ENCODE results near the gene CACNA1I.

CACNA1I gene

GRCh38 chr22:39524089-39524752 is 46.3 kb upstream of the CACNA1I start (continued):
- TF ChIP-seq, protein P1, sequence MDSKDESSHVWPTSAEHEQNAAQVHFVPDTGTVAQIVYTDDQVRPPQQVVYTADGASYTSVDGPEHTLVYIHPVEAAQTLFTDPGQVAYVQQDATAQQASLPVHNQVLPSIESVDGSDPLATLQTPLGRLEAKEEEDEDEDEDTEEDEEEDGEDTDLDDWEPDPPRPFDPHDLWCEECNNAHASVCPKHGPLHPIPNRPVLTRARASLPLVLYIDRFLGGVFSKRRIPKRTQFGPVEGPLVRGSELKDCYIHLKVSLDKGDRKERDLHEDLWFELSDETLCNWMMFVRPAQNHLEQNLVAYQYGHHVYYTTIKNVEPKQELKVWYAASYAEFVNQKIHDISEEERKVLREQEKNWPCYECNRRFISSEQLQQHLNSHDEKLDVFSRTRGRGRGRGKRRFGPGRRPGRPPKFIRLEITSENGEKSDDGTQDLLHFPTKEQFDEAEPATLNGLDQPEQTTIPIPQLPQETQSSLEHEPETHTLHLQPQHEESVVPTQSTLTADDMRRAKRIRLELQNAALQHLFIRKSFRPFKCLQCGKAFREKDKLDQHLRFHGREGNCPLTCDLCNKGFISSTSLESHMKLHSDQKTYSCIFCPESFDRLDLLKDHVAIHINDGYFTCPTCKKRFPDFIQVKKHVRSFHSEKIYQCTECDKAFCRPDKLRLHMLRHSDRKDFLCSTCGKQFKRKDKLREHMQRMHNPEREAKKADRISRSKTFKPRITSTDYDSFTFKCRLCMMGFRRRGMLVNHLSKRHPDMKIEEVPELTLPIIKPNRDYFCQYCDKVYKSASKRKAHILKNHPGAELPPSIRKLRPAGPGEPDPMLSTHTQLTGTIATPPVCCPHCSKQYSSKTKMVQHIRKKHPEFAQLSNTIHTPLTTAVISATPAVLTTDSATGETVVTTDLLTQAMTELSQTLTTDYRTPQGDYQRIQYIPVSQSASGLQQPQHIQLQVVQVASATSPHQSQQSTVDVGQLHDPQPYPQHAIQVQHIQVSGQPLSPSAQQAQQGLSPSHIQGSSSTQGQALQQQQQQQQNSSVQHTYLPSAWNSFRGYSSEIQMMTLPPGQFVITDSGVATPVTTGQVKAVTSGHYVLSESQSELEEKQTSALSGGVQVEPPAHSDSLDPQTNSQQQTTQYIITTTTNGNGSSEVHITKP (tag by site-specific recombination; IDR thresholded peaks at IDR 0.05): peak; percentile 75
- TF ChIP-seq ZNF692 (tag by site-specific recombination; IDR thresholded peaks at IDR 0.05) (peak; percentile 94), ZSCAN23 (tag by site-specific recombination; IDR thresholded peaks at IDR 0.05) (no peak), ZNF837 (tag by site-specific recombination; IDR thresholded peaks at IDR 0.05) (no peak), ZNF274 (IDR thresholded peaks at IDR 0.05; ENCODE audit: low read length) (no peak), ZNF274 (tag by site-specific recombination; IDR thresholded peaks at IDR 0.05; ENCODE audit: borderline replicate concordance) (no peak), ZNF2 (tag by site-specific recombination; IDR thresholded peaks at IDR 0.05) (no peak), ZNF610 (tag by site-specific recombination; IDR thresholded peaks at IDR 0.05; ENCODE audit: borderline replicate concordance) (no peak), ZBTB20 (tag by site-specific recombination; IDR thresholded peaks at IDR 0.05) (no peak), ZNF132 (tag by site-specific recombination; IDR thresholded peaks at IDR 0.05; ENCODE audit: borderline replicate concordance) (no peak), ZNF214 (tag by site-specific recombination; IDR thresholded peaks at IDR 0.05; ENCODE audit: borderline replicate concordance) (no peak), ZNF121 (tag by site-specific recombination; IDR thresholded peaks at IDR 0.05) (no peak), KLF16 (tag by site-specific recombination; IDR thresholded peaks at IDR 0.05) (no peak), ZNF561 (tag by site-specific recombination; IDR thresholded peaks at IDR 0.05; ENCODE audit: borderline replicate concordance) (no peak), TRIM28 (IDR thresholded peaks at IDR 0.05; ENCODE audit: borderline replicate concordance, low read length) (no peak), ZNF433 (tag by site-specific recombination; IDR thresholded peaks at IDR 0.05; ENCODE audit: low read depth) (no peak), ZNF112 (tag by site-specific recombination; IDR thresholded peaks at IDR 0.05) (no peak), ZNF24 (tag by site-specific recombination; IDR thresholded peaks at IDR 0.05) (no peak), KLF9 (tag by site-specific recombination; IDR thresholded peaks at IDR 0.05; ENCODE audit: low read depth) (no peak), ZFP37 (tag by site-specific recombination; IDR thresholded peaks at IDR 0.05) (no peak), ZBTB11 (tag by site-specific recombination; conservative IDR thresholded peaks at IDR 0.05; ENCODE audit: low read depth) (no peak), ZNF324 (tag by site-specific recombination; IDR thresholded peaks at IDR 0.05) (no peak), ZNF239 (tag by site-specific recombination; IDR thresholded peaks at IDR 0.05) (no peak), FEZF1 (tag by site-specific recombination; IDR thresholded peaks at IDR 0.05) (no peak), ZNF426 (tag by site-specific recombination; IDR thresholded peaks at IDR 0.05) (no peak)
- TF ChIP-seq, protein P2, sequence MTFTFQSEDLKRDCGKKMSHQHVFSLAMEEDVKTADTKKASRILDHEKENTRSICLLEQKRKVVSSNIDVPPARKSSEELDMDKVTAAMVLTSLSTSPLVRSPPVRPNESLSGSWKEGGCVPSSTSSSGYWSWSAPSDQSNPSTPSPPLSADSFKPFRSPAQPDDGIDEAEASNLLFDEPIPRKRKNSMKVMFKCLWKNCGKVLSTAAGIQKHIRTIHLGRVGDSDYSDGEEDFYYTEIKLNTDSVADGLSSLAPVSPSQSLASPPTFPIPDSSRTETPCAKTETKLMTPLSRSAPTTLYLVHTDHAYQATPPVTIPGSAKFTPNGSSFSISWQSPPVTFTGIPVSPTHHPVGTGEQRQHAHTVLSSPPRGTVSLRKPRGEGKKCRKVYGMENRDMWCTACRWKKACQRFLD (tag by site-specific recombination; IDR thresholded peaks at IDR 0.05): no peak
- TF ChIP-seq, protein P3, sequence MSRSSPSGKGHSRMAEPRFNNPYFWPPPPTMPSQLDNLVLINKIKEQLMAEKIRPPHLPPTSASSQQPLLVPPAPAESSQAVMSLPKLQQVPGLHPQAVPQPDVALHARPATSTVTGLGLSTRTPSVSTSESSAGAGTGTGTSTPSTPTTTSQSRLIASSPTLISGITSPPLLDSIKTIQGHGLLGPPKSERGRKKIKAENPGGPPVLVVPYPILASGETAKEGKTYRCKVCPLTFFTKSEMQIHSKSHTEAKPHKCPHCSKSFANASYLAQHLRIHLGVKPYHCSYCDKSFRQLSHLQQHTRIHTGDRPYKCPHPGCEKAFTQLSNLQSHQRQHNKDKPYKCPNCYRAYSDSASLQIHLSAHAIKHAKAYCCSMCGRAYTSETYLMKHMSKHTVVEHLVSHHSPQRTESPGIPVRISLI (tag by site-specific recombination; IDR thresholded peaks at IDR 0.05): peak; percentile 5; the same call in 1 of the 2 replicates
- TF ChIP-seq, protein P4, sequence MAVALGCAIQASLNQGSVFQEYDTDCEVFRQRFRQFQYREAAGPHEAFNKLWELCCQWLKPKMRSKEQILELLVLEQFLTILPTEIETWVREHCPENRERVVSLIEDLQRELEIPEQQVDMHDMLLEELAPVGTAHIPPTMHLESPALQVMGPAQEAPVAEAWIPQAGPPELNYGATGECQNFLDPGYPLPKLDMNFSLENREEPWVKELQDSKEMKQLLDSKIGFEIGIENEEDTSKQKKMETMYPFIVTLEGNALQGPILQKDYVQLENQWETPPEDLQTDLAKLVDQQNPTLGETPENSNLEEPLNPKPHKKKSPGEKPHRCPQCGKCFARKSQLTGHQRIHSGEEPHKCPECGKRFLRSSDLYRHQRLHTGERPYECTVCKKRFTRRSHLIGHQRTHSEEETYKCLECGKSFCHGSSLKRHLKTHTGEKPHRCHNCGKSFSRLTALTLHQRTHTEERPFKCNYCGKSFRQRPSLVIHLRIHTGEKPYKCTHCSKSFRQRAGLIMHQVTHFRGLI (tag by site-specific recombination; IDR thresholded peaks at IDR 0.05): no peak

Measured in HEK293 (cell line).